Ishikawa (cell line): ENCODE measurements around the gene CARD14.

Experiments used
- CEBPB ChIP-seq: IDR thresholded peaks from 2 replicates; pipeline ENCODE4 v1.6.1; 2012
- CREB1 ChIP-seq: IDR thresholded peaks from 2 replicates; pipeline ENCODE4 v1.6.1; 2012; ENCODE audit warnings: low read depth
- EGR1 ChIP-seq: IDR thresholded peaks from 2 replicates; pipeline ENCODE4 v1.6.1; 2012
- EP300 ChIP-seq: IDR thresholded peaks from 2 replicates; pipeline ENCODE4 v1.6.1; 2012; ENCODE audit warnings: borderline replicate concordance
- FOXM1 ChIP-seq: IDR thresholded peaks from 2 replicates; pipeline ENCODE4 v1.6.1; 2012; ENCODE audit warnings: low read depth, borderline replicate concordance
- NFIC ChIP-seq: IDR thresholded peaks from 2 replicates; pipeline ENCODE4 v1.6.1; 2012
- REST ChIP-seq: IDR thresholded peaks from 2 replicates; pipeline ENCODE4 v1.6.1; 2012; ENCODE audit warnings: low read depth, mild to moderate bottlenecking
- TAF1 ChIP-seq: IDR thresholded peaks from 2 replicates; pipeline ENCODE4 v1.6.1; 2012; ENCODE audit warnings: low read depth, mild to moderate bottlenecking
- TEAD4 ChIP-seq: IDR thresholded peaks from 2 replicates; pipeline ENCODE4 v1.6.1; 2012
- YY1 ChIP-seq: IDR thresholded peaks from 2 replicates; pipeline ENCODE4 v1.6.1; 2012; ENCODE audit warnings: low read depth
- TF ChIP-seq, protein P1 (sequence below): IDR thresholded peaks from 2 replicates; pipeline ENCODE4 v1.6.1; 2012
- TF ChIP-seq, protein P2 (sequence below): IDR thresholded peaks from 2 replicates; pipeline ENCODE4 v1.6.1; 2012

DNA sequence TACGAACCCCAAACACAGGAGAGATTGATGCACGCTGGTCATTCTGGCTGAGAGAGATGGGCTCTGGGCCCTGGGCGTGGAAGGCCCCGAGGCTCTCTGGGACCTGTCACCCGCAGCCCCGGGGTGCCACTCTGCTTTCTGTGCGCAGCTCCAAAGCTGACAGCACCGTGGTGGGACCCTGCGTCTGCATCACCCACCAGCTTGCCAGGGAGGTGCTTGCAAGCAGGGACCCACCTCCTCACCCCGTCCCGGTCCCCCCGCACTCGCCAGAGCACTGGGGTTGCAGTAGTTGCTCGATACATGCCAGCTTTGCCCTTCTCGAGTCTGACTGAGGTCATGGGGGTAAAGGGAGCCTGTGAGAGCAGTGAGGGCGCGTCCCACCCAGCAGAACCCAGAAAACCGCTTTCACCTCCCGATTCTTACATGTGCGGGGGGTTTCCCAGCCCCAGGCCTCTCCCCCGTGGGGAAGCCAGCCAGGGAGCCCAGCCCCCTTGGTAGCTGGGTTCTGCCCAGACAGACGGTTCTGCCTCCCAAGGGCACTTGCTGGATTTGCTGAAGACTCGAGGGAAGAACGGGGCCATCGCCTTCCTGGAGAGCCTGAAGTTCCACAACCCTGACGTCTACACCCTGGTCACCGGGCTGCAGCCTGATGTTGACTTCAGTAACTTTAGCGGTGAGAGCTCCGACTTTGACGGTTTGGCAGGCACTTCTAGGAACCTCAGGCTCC lies 12.5 kb downstream of the CARD14 start:
- TF ChIP-seq, protein P1, sequence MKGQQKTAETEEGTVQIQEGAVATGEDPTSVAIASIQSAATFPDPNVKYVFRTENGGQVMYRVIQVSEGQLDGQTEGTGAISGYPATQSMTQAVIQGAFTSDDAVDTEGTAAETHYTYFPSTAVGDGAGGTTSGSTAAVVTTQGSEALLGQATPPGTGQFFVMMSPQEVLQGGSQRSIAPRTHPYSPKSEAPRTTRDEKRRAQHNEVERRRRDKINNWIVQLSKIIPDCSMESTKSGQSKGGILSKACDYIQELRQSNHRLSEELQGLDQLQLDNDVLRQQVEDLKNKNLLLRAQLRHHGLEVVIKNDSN: no peak
- TF ChIP-seq, protein P2, sequence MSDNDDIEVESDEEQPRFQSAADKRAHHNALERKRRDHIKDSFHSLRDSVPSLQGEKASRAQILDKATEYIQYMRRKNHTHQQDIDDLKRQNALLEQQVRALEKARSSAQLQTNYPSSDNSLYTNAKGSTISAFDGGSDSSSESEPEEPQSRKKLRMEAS: no peak
- TF ChIP-seq EP300: no peak
- no peak for TF ChIP-seq TEAD4
- TF ChIP-seq EGR1: no peak
- no peak for TF ChIP-seq FOXM1
- TF ChIP-seq YY1: no peak
- TF ChIP-seq CREB1: no peak
- no peak for TF ChIP-seq REST
- no peak for TF ChIP-seq NFIC
- no peak for TF ChIP-seq CEBPB
- no peak for TF ChIP-seq TAF1
